NK-92 (cell line): ENCODE measurements around the gene TNRC6C.
"Not testable (repeated sequence)": the region's sequence is repeated elsewhere in the genome, so short reads cannot be mapped to it uniquely, and the experiment has no call there.

Experiments
- DNase-seq: peaks from one replicate; lab custom pipeline; 2025; ENCODE audit not compliant: unreplicated experiment; lab: John Stamatoyannopoulos, UW

The TNRC6C gene

DNA sequence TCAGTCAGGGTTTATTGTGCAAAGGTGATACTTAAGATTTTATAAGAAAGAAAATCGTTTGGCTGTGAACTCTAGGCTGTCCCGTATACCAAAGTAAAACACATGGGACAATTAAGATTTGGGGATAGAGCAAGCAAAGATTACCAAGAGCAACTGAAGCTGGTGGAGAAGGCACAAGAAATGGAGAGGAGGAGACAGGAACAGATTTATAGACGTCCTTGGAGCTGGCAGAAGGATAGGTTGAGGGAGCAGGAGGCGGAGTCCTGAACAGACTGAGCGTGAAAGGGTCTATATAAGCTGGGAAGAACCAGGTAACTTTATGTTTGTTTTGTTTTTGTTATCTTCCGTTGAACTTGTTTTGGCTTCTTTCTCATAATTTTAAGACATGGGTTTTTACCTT, 3.8 kb downstream of the TNRC6C start:
- DNase-seq: no peak

- no peak for DNase-seq
These were observed 4.9 kb downstream of the TNRC6C start for GRCh38 chr17:77963441-77963840.

GRCh38 chr17:77965352-77965751, 6.8 kb downstream of the TNRC6C start:
- DNase-seq: no peak

DNA sequence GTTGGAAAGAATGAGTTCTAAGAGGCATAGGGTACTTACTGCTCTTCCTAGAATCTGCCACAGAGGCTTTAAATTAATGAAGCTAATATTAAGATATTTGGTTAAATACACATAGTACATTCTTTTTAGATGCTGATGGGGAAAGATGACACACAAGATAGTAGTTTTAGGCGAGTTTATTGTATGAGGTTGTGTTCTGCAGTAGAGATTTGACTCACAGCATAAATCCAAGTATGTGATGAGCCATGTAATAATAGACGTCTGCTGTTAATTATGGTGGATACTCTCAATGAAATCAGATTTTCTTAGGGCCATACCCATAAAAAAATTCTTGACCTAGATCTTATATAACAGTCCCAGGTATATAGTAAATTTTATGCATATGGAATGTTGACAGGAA, 8.0 kb downstream of the TNRC6C start:
- no peak for DNase-seq

- DNase-seq: no peak
These were observed 10.3 kb downstream of the TNRC6C start for GRCh38 chr17:77968788-77969187.

DNA sequence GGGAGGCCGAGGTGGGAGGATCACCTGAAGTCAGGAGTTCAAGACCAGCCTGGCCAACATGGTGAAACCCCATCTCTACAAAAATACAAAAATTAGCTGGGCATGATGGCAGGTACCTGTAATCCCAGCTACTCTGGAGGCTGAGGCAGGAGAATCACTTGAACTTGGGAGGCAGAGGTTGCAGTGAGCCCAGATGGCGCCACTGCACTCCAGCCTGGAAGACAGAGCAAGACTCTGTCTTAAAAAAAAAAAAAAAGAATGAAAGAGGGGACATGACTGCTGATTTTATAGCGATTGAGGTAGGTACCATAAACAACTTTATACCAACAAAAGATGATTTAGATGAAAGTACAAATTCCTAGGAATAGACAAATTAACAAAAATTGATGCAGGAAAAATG, 13.8 kb downstream of the TNRC6C start:
- not testable (repeated sequence) for DNase-seq

DNA sequence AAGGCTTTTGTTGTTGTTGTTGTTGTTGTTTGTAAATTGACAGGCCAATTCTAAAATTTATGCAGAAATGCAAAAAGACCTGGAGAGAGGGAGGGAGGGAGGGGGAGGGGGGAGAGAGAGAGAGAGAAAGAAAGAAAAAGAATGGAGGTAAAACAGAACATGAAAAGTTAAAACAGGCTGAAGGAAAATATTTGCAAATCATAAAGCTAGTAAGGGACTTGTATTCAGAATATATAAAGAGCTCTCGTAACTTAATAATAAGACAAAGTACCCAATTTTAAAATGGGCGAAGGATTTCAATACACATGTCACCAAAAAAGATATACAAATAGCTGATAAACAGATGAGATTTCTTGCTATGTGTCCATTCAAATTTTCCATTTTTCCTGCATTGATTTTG, 15.4 kb downstream of the TNRC6C start:
- DNase-seq: no peak

DNA sequence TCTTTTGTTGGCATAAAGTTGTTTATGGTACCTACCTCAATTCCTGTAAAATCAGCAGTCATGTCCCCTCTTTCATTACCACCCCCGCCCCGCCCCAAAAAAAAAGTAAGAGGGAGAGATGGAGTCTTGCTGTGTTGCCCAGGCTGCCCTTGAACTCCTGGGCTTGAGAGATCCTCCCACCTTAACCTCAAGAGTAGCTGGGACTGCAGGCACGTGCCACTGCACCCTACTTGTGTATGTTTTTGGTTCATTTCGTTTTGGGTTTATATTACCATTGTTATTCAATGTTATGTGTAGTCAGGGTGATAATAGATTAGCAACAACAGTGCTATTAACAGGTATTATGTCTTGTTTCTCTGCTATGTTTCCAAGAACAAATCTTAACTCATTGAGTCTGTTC, 15.9 kb downstream of the TNRC6C start:
- DNase-seq: no peak

GRCh38 chr17:77982430-77982829, 23.9 kb downstream of the TNRC6C start:
- not testable (repeated sequence) for DNase-seq

DNA sequence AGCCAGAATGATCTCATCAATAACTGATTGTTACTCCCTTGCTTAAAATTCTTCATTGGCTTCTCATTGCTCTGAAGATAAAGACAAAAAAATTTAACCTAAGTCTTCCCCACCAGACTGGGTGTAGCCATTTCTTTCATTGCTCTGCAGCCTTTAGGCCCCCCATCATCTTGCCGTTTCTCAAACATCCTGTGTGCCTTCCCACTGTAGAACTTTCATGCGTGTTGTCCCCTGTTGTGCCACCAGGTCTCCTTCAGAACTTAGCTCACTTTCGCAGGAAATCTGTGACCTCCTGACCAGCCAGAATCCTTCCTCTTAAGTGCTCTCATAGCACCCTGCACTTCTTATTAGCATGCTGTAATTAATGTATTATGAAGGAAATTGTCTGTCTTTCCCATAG, 31.8 kb downstream of the TNRC6C start:
- no peak for DNase-seq

- DNase-seq: not testable (repeated sequence)
These were observed 35.2 kb downstream of the TNRC6C start for GRCh38 chr17:77993735-77994134.

GRCh38 chr17:77995146-77995852, 36.8 kb downstream of the TNRC6C start:
- no peak for DNase-seq

DNA sequence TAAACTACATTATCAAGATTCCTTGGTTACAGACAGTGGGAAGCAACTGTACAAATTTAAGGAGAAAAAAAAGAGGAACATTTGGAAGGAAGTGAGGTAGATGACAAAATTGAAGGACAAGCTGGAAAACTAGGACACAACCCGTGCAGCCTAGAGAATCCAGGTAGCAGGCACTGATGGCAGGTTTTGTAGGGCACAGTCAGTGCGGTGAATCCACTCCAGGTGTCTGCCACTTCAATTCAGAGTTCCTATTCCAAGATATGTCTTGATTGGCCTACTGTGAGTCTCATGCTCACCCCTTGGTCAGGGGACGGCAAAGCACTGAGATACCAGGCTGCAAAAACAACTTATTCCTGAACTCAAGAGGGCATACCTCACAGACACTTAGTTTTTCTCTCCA, 37.8 kb downstream of the TNRC6C start:
- no peak for DNase-seq

DNA sequence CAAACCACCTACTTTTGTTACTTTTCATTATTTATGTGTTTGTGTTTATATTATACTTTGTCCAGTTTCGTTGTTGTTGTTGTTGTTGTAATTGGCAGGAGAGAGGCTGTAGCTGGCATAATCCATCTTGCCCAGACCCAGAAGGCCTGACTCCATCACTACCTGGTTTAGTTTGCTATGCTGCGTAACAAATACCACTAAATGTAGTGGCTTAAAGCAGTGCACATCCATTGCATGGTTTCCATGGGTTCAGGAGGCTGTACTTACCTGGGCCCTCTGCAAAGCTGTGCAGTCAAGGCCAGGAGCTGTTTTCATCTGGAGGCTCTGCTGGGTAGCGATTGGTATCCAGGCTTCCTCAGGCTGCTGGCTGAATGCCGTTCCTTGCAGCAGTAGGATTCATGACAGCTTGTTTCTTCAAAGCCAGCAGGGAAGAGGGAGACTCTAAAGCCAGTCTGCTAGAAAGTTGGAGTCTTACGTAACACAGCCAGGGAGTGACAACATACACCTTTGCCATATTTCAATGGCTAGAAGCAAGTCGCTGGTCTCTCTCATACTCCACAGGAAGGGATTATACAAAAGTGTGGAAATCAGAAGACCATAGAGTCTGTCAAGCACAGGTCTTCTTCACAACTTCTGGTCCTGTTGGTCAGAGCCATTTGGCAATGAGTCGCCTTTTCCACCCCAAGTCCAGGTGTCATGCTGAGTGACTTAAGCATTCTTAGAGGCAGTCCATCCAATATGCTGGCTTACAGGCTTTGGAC, 41.1 kb downstream of the TNRC6C start:
- DNase-seq: no peak

- no peak for DNase-seq
These were observed 41.8 kb downstream of the TNRC6C start for GRCh38 chr17:78000341-78000740.

DNA sequence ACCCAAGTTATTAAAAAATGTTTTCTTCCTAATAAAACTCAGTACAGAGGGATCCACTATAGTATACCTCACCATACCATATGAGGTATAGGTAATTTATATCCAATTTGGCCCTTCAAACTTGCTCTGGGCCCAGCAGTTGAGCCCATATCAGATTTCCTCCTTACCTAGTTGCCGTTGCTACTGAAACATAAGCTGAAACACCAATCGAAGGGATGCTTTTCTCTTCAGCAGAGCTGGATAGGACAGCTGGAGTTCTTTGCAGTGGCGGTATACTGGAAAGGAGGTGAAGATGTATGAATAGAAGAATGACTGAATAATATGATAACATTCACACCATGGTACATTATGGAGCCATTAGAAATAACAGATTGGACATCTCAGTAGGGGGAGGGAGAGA, 42.7 kb downstream of the TNRC6C start:
- no peak for DNase-seq

- no peak for DNase-seq
These were observed 43.1 kb downstream of the TNRC6C start for GRCh38 chr17:78001612-78002011.

DNA sequence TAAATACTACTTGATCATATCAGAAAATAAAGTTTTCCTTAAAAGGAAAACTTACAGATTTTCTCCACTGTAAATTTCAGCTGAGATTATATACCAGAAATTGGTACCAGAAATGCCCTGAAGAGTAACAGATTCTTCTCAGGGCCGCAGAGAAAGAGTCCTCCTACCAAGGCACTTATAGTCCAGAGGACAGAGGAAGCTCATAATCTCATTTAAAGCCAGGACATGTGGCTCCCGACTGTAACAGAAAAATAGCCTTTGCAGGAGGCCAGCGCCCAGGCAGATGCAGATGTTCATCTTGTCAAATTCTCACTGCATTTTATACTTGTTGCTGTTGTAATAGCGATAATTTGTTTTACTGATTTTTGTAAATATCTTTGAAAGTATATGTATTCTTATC, 43.7 kb downstream of the TNRC6C start:
- DNase-seq: no peak

DNA sequence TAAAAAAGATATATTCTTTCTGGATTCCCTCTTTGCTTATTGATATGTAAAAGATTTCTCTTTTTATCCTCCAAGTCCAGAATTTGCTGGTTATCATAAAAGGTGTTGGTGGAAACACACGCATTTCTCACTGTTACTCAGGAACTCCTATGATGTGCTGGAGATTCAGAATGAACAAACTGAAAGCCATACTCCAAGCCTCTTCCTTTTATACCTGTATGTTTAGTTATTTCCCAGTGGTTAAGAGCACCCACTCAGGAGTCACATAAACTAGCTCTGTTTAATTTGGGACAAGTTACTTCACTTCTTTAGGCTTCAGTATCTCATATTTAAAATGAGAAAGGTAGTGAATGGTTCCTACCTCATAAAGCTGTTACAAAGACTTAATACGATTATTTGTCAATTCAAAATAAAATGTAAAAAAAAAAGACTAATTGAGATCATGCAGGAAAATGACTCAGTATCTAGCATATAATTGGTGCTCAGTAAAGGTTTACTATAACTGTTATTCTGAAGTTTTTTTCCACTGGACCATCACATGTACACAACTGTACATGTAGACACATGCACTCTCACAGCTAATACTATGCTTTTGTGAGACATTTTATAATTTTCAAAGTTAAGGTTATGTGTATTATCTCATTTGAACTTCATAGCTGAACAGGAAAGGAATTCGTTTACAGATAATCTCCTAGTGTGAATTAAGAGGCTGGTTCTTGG, 47.1 kb downstream of the TNRC6C start:
- no peak for DNase-seq

DNA sequence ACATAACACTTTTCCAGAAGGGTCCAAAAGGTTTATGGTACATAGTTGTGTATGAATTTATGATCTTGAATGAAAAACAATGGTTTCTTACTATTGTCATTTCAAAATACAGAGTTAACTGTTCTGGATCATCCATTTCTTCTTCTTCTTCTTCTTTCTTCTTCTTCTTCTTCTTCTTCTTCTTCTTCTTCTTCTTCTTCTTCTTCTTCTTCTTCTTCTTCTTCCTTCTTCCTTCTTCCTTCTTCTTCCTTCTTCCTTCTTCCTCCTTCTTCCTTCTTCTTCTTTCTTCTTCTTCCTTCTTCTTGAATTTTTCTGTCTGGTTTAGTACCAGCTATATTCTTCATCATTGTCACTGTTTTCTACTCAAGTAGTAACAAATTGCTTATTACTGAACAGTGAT, 47.8 kb downstream of the TNRC6C start:
- no peak for DNase-seq

DNA sequence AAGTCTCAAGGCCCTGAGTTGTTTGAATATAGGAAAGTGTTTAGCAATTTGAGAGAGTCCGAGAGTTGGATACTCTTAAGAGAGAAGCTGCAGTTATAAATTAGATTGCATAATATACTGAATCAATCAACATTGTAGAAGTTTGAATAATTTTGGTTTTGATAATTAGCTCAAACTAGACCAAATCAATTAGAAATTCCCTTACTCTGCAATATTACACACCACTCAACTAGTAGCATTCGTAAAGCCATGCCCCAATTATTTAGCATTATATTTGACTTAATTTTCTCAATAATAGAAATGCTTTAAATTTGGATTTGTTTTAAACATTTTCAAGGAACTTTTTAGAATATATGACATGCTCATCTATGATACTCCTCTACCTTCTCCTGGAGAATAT, 49.1 kb downstream of the TNRC6C start:
- no peak for DNase-seq

- no peak for DNase-seq
These were observed 52.3 kb downstream of the TNRC6C start for GRCh38 chr17:78010759-78011158.
